Measurements from ENCODE around the gene RNF141.

- no peak for TF ChIP-seq CTCF (conservative IDR thresholded peaks at IDR 0.05; ENCODE audit: low read length)
- TF ChIP-seq EZH2phosphoT487 (IDR thresholded peaks at IDR 0.05; ENCODE audit: borderline replicate concordance, low read depth, low read length): no peak
Observed at GRCh38 chr11:10474551-10474950, 66.4 kb downstream of the RNF141 start.
